K562 treated with DMSO at 1 percent for 12 hours (cell line): ENCODE results near the gene ULK4. TPM values are rescaled to one million over a fixed set of nuclear protein-coding genes. Genes with fewer than 3 reads are reported as not detected.

Source experiments
- total RNA-seq: library from RNA; unstranded; fragments of 300-600 nt; gene quantifications from 2 replicates; pipeline ENCODE4 v1.2.3, GENCODE V29; 2022; ENCODE audit not compliant: insufficient read depth

ULK4 gene
- 1.5 TPM in 1 of 2 replicates, not detected in the other for total RNA-seq

DNA sequence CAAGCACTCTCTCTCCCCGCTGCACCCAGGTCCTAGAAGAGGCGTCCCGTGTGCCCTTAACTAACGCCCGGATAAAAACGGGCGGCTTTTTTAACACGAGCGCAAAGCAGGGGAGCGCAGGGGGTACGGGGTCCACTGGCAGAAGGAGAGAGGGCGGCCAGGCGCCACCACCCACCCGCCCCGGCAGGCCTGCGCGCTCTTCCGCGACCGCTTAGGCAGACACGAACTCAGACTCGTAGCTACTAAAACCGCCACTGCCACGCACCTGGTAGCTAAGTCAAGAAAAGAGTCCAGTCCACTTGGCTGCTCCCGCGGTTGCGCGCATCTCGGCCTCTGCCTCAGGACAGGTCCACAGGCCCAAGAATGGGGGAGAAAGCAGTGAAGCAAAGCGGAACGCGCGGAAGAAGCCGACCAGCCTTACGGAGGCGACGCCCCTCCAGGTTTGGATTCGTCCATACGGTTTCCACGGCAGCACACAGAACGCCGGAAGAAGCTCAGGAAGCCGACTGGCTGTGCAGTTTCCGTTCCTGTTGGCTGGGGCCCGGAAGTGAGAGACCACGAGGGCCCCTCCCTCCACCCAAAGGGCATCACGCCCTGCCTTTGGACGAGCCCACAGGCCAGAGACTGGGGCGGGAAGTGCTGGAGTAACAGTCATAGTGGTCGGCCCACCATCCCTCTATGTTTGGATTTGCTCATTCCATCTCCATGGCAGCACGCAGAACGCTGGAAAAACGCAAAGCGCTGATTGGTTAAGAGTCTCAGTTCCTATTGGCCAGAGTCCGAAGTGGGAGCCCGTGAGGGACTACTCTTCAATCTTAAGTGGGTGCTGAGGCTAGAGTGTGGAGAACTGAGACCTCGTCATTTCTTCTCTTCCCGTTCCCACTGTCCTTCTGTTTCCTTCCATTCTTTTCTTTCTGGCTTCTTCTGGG, at the start of gene ULK4:
Gene ULK4 (minus strand): TSS at position 353 of the 929 bp plus-strand sequence. CDS start 7,344 bp downstream, outside the sequence.

DNA sequence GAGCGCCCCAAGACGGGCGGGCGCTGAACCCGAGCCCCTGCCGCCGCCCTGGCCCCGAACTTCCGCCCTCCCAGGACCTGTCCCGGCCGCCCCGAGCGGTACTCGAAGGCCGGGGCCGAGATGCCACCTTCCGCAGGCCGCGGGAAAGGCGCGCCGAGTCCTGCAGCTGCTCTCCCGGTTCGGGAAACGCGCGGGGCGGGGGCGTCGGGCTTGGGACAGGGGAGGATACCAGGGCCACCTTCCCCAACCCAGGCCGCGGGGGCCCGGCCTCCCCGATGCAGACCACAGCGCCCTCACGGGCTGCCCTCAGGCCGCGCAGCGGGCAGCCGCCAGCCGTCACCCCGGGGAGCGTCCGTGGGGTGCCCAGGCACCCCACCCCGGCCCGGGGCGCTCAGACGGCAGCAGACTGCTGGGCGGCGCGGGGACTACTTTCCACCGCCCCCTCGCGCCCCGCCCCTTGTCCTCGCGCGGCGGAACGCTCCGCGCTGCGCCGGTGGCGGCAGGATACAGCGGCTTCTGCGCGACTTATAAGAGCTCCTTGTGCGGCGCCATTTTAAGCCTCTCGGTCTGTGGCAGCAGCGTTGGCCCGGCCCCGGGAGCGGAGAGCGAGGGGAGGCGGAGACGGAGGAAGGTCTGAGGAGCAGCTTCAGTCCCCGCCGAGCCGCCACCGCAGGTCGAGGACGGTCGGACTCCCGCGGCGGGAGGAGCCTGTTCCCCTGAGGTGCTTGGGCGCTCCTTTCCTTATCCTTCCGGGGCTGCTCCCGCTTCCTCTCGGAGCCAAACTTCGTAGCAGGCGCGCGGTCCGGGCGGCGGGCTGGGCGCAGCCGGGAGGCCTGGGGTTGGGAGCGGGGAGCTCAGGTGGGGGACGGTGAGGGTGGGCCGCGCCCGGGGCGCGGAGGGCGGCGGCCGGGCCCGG, 762.7 kb downstream of the ULK4 start, which contains the start of gene CTNNB1:
Gene CTNNB1 (plus strand): TSS at position 556 of the 916 bp plus-strand sequence. CDS start 24,564 bp downstream, outside the sequence.

Other genes starting within 250 kb of the ULK4 start
- gene TRAK1, start 129.3 kb upstream of the ULK4 start, total RNA-seq: 10.7 and 28.8 TPM in 2 replicates